ENCODE measurements around the gene AGBL4.
"Not testable (repeated sequence)": the region's sequence is repeated elsewhere in the genome, so short reads cannot be mapped to it uniquely, and the experiment has no call there.

AGBL4 gene

GRCh38 chr1:49045371-49045770 lies 978.4 kb downstream of the AGBL4 start:
- Histone ChIP-seq H3K9me3 (ENCODE audit: low read depth, low read length) (no peaks in the 10 kb centered on the region), H3K27ac (peak overlapping the region; percentile 78), H3K36me3 (ENCODE audit: insufficient read depth, low read length) (no peaks in the 10 kb centered on the region), H3K4me3 (no peak overlapping the region), H3K9ac (ENCODE audit: insufficient read length) (no peak overlapping the region)
- TF ChIP-seq EZH2 (IDR thresholded peaks at IDR 0.05): no peak
- DNase-seq (ENCODE audit: low read depth, low spot score): no peak

- no peaks in the 10 kb centered on the region for H3K36me3 ChIP-seq (ENCODE audit: insufficient read depth, low read length)
- H3K27ac ChIP-seq: no peak overlapping the region
- no peak overlapping the region for H3K9ac ChIP-seq (ENCODE audit: insufficient read length)
- TF ChIP-seq POLR2AphosphoS5 (IDR thresholded peaks at IDR 0.05; ENCODE audit: borderline replicate concordance, low read depth, low read length): no peak
- TF ChIP-seq FOXP2 (optimal IDR thresholded peaks at IDR 0.05; ENCODE audit: control extremely low read depth, extremely low read length, insufficient read depth): no peak
- TF ChIP-seq EZH2 (IDR thresholded peaks at IDR 0.05): no peak
- H3K4me3 ChIP-seq: no peak overlapping the region
- H3K9me3 ChIP-seq (ENCODE audit: low read depth, low read length): no peaks in the 10 kb centered on the region
- DNase-seq (ENCODE audit: low read depth, low spot score): no peak
Measured at GRCh38 chr1:49036700-49037099, 987.1 kb downstream of the AGBL4 start.

DNA sequence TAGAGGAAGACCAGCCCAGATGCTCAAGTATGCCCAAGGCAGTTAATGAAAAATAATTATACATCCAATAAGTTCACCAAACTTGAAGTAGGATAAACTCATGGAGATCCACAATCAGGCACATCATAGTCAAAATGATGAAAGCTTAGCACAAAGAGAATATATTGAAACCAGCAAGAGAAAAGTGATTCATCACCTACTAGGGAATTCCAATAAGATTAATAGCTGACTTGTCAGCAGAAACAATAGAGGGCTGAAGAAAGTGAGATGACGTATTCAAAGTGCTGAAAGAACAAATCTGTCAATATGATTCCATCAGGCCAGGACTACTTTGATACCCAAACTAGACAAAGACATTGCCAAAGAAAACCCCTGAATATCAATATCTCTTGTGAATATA lies 995.4 kb downstream of the AGBL4 start:
- no peak overlapping the region for H3K27ac ChIP-seq
- TF ChIP-seq POLR2AphosphoS5 (IDR thresholded peaks at IDR 0.05; ENCODE audit: borderline replicate concordance, low read depth, low read length): no peak
- no peak for TF ChIP-seq EZH2 (IDR thresholded peaks at IDR 0.05)
- no peak for TF ChIP-seq FOXP2 (optimal IDR thresholded peaks at IDR 0.05; ENCODE audit: control extremely low read depth, extremely low read length, insufficient read depth)
- H3K9me3 ChIP-seq (ENCODE audit: low read depth, low read length): peaks cover 6% of the 10 kb centered on the region; the same call in 1 of the 2 replicates
- DNase-seq (ENCODE audit: low read depth, low spot score): no peak
- H3K9ac ChIP-seq (ENCODE audit: insufficient read length): no peak overlapping the region
- no peak overlapping the region for H3K4me3 ChIP-seq
- peaks cover 7% of the 10 kb centered on the region; the same call in 1 of the 2 replicates for H3K36me3 ChIP-seq (ENCODE audit: insufficient read depth, low read length)

- peaks cover 6% of the 10 kb centered on the region; the same call in 1 of the 2 replicates for H3K9me3 ChIP-seq (ENCODE audit: low read depth, low read length)
- H3K9ac ChIP-seq (ENCODE audit: insufficient read length): peak overlapping the region; percentile 65
- TF ChIP-seq EZH2 (IDR thresholded peaks at IDR 0.05) (no peak), POLR2AphosphoS5 (IDR thresholded peaks at IDR 0.05; ENCODE audit: borderline replicate concordance, low read depth, low read length) (peak; percentile 53; the same call in 1 of the 2 replicates)
- peaks cover 7% of the 10 kb centered on the region; the same call in 1 of the 2 replicates for H3K36me3 ChIP-seq (ENCODE audit: insufficient read depth, low read length)
- peak overlapping the region; percentile 54 for H3K4me3 ChIP-seq
- peak overlapping the region; percentile 99 for H3K27ac ChIP-seq
- peak; percentile 89 for DNase-seq (ENCODE audit: low read depth, low spot score)
Measured at GRCh38 chr1:49026230-49026811, 997.4 kb downstream of the AGBL4 start.

- H3K27ac ChIP-seq: no peak overlapping the region
- H3K9ac ChIP-seq (ENCODE audit: insufficient read length): no peak overlapping the region
- DNase-seq (ENCODE audit: low read depth, low spot score): no peak
- H3K36me3 ChIP-seq (ENCODE audit: insufficient read depth, low read length): no peaks in the 10 kb centered on the region
- TF ChIP-seq FOXP2 (optimal IDR thresholded peaks at IDR 0.05; ENCODE audit: control extremely low read depth, extremely low read length, insufficient read depth) (no peak), POLR2AphosphoS5 (IDR thresholded peaks at IDR 0.05; ENCODE audit: borderline replicate concordance, low read depth, low read length) (no peak), EZH2 (IDR thresholded peaks at IDR 0.05) (no peak)
- H3K9me3 ChIP-seq (ENCODE audit: low read depth, low read length): no peaks in the 10 kb centered on the region
- H3K4me3 ChIP-seq: no peak overlapping the region
Measured at GRCh38 chr1:49016030-49016977, 1007.5 kb downstream of the AGBL4 start.

- no peaks in the 10 kb centered on the region for H3K9me3 ChIP-seq (ENCODE audit: low read depth, low read length)
Measured at GRCh38 chr1:49013079-49013478, 1010.7 kb downstream of the AGBL4 start.

DNA sequence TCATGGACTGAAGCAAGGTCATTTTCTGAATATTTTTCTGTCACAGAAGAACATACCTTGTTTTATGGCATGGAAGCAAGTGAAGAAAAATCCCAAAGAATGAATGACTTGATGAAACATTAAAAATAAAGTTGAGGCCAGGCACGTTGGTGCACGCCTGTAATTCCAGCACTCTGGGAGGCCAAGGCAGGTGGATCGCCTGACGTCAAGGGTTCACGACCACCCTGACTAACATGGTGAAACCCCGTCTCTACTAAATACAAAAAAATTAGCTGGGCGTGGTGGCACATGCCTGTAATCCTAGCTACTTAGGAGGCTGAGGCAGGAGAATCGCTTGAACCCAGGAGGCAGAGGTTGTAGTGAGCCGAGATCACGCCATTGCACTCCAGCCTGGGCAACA lies 1020.8 kb downstream of the AGBL4 start:
- H3K36me3 ChIP-seq (ENCODE audit: insufficient read depth, low read length); H3K4me3 ChIP-seq; H3K9me3 ChIP-seq (ENCODE audit: low read depth, low read length); DNase-seq (ENCODE audit: low read depth, low spot score); H3K27ac ChIP-seq; H3K9ac ChIP-seq (ENCODE audit: insufficient read length): not testable (repeated sequence)

More at GRCh38 chr1:49013079-49013478, 1010.7 kb downstream of the AGBL4 start:
- DNase-seq (ENCODE audit: low read depth, low spot score): no peak
- H3K4me3 ChIP-seq: no peak overlapping the region
- no peak overlapping the region for H3K27ac ChIP-seq
- no peak overlapping the region for H3K9ac ChIP-seq (ENCODE audit: insufficient read length)
- H3K36me3 ChIP-seq (ENCODE audit: insufficient read depth, low read length): no peaks in the 10 kb centered on the region
- TF ChIP-seq EZH2 (IDR thresholded peaks at IDR 0.05) (no peak), POLR2AphosphoS5 (IDR thresholded peaks at IDR 0.05; ENCODE audit: borderline replicate concordance, low read depth, low read length) (no peak), FOXP2 (optimal IDR thresholded peaks at IDR 0.05; ENCODE audit: control extremely low read depth, extremely low read length, insufficient read depth) (no peak)

GRCh38 chr1:48999321-48999720 lies 1024.4 kb downstream of the AGBL4 start:
- no peak overlapping the region for H3K9ac ChIP-seq (ENCODE audit: insufficient read length)
- no peaks in the 10 kb centered on the region for H3K9me3 ChIP-seq (ENCODE audit: low read depth, low read length)
- H3K4me3 ChIP-seq: no peak overlapping the region
- DNase-seq (ENCODE audit: low read depth, low spot score): no peak
- H3K36me3 ChIP-seq (ENCODE audit: insufficient read depth, low read length): no peaks in the 10 kb centered on the region
- TF ChIP-seq EZH2 (IDR thresholded peaks at IDR 0.05) (no peak), POLR2AphosphoS5 (IDR thresholded peaks at IDR 0.05; ENCODE audit: borderline replicate concordance, low read depth, low read length) (no peak), FOXP2 (optimal IDR thresholded peaks at IDR 0.05; ENCODE audit: control extremely low read depth, extremely low read length, insufficient read depth) (no peak)
- H3K27ac ChIP-seq: no peak overlapping the region

All from SK-N-MC (cell line).